Loucy (cell line): ENCODE results near the gene LRCH2.

ENCODE experiments used
- H2AFZ ChIP-seq: fragments of 200-600 bp; sonication (generic); 2 replicates; pipeline ENCODE4 v1.6.0; 2016; ENCODE audit warnings: antibody characterized with exemption, mild to moderate bottlenecking, low read length, moderate library complexity
- H3F3A ChIP-seq: fragments of 200-600 bp; 2 replicates; pipeline ENCODE4 v1.6.0; 2016; ENCODE audit warnings: antibody characterized with exemption, low read depth, mild to moderate bottlenecking
- H3K27me3 ChIP-seq: fragments of 200-600 bp; sonication (generic); 2 replicates; pipeline ENCODE4 v1.6.1; 2014; ENCODE audit warnings: low read length, mild to moderate bottlenecking; ENCODE audit not compliant: insufficient read depth, poor library complexity, severe bottlenecking
- H3K36me3 ChIP-seq: fragments of 200-600 bp; sonication (generic); 2 replicates; pipeline ENCODE4 v1.6.1; 2016; ENCODE audit warnings: low read length; ENCODE audit not compliant: insufficient read depth
- H3K4me1 ChIP-seq: fragments of 200-600 bp; sonication (generic); 2 replicates; pipeline ENCODE4 v1.5.1; 2014; ENCODE audit warnings: low read length, mild to moderate bottlenecking; ENCODE audit not compliant: insufficient read depth, poor library complexity, severe bottlenecking
- H3K4me2 ChIP-seq: fragments of 200-600 bp; sonication (generic); 2 replicates; pipeline ENCODE4 v1.6.0; 2014; ENCODE audit warnings: antibody characterized with exemption, low read length, low read depth, mild to moderate bottlenecking; ENCODE audit not compliant: poor library complexity, severe bottlenecking
- H3K4me3 ChIP-seq: fragments of 200-600 bp; sonication (generic); 2 replicates; pipeline ENCODE4 v1.5.1; 2014; ENCODE audit warnings: low read length, mild to moderate bottlenecking, mixed read lengths; ENCODE audit not compliant: poor library complexity, severe bottlenecking
- H3K79me2 ChIP-seq: fragments of 200-600 bp; sonication (generic); 2 replicates; pipeline ENCODE4 v1.6.1; 2014; ENCODE audit warnings: low read length; ENCODE audit not compliant: insufficient read depth
- H3K9ac ChIP-seq: fragments of 200-600 bp; sonication (generic); 2 replicates; pipeline ENCODE4 v1.6.0; 2014; ENCODE audit warnings: mild to moderate bottlenecking, low read depth, low read length, moderate library complexity; ENCODE audit not compliant: poor library complexity, severe bottlenecking
- H3K9me2 ChIP-seq: fragments of 200-600 bp; sonication (generic); replicated peaks from 2 replicates; pipeline ENCODE4 v1.6.1; 2016; ENCODE audit warnings: low read depth, low read length, mixed read lengths
- H3K9me3 ChIP-seq: fragments of 200-600 bp; sonication (generic); 2 replicates; pipeline ENCODE4 v1.6.1; 2014; ENCODE audit warnings: mild to moderate bottlenecking, antibody characterized with exemption, low read length, low read depth; ENCODE audit not compliant: insufficient read depth
- H4K20me1 ChIP-seq: fragments of 200-600 bp; sonication (generic); 2 replicates; pipeline ENCODE4 v1.6.0; 2014; ENCODE audit warnings: antibody characterized with exemption, low read length, mild to moderate bottlenecking; ENCODE audit not compliant: insufficient read depth, poor library complexity, severe bottlenecking
- EZH2phosphoT487 ChIP-seq: fragments of 200-600 bp; IDR thresholded peaks from 2 replicates; pipeline ENCODE4 v1.6.1; 2018; ENCODE audit warnings: antibody characterized with exemption, mild to moderate bottlenecking, moderate library complexity, borderline replicate concordance
- TF ChIP-seq, protein P1 (sequence below): fragments of 200-600 bp; sonication (generic); conservative IDR thresholded peaks from 2 replicates; pipeline ENCODE4 v1.5.1; 2014; ENCODE audit warnings: mild to moderate bottlenecking, antibody characterized with exemption, low read length

Gene LRCH2

DNA sequence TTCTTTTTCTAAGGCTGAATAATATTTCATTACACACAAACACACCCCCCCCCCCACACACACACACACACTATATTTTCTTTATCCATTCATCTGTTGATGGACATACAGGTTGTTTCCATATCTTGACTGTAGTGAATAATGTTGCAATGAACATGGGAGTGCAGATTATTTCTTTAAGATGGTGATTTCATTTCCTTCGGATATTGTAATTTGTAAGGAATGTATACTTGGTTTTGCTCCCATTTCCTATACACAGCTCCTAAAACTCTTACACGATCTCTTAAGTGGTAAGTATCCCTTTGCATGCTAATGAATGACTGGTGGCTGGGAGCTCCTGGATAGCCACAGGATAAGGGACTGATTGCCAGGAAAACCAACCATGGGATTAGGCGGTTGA lies 59.3 kb downstream of the LRCH2 start:
- no peak overlapping the region for H3K4me2 ChIP-seq
- H3K4me1 ChIP-seq = no peaks in the 10 kb centered on the region
- H3K9ac ChIP-seq = no peak overlapping the region
- H3K9me3 ChIP-seq = no peaks in the 10 kb centered on the region
- TF ChIP-seq, protein P1, sequence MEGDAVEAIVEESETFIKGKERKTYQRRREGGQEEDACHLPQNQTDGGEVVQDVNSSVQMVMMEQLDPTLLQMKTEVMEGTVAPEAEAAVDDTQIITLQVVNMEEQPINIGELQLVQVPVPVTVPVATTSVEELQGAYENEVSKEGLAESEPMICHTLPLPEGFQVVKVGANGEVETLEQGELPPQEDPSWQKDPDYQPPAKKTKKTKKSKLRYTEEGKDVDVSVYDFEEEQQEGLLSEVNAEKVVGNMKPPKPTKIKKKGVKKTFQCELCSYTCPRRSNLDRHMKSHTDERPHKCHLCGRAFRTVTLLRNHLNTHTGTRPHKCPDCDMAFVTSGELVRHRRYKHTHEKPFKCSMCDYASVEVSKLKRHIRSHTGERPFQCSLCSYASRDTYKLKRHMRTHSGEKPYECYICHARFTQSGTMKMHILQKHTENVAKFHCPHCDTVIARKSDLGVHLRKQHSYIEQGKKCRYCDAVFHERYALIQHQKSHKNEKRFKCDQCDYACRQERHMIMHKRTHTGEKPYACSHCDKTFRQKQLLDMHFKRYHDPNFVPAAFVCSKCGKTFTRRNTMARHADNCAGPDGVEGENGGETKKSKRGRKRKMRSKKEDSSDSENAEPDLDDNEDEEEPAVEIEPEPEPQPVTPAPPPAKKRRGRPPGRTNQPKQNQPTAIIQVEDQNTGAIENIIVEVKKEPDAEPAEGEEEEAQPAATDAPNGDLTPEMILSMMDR = no peak
- TF ChIP-seq EZH2phosphoT487 = no peak
- no peaks in the 10 kb centered on the region for H3K36me3 ChIP-seq
- no peaks in the 10 kb centered on the region for H3K9me2 ChIP-seq
- H4K20me1 ChIP-seq = no peaks in the 10 kb centered on the region
- H3K79me2 ChIP-seq = no peaks in the 10 kb centered on the region
- no peak overlapping the region for H2AFZ ChIP-seq
- no peaks in the 10 kb centered on the region for H3K27me3 ChIP-seq
- H3K4me3 ChIP-seq = no peak overlapping the region
- H3F3A ChIP-seq = no peaks in the 10 kb centered on the region

DNA sequence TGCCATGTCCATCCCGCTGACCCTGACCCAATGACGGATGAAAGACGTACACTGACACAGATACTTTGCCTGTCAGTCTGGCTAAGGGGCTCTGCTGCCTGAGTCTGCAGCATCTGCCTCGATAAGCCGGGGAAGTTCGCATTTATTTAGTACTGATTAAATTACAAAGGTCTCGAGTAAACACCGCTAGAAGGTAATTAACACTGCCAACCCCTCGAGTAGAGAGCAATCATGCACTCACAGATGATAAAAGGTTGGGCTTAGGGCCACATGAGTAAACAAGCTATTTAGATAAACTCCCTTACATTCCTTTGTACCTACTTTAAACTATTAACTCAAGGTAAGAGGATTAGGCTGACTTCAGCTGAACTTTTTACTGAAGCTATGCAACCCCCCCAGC lies 60.7 kb downstream of the LRCH2 start:
- TF ChIP-seq, protein P1 = no peak
- no peak for TF ChIP-seq EZH2phosphoT487
- H3K9me2 ChIP-seq = no peaks in the 10 kb centered on the region
- H3K9me3 ChIP-seq = no peaks in the 10 kb centered on the region
- no peaks in the 10 kb centered on the region for H3K36me3 ChIP-seq
- no peaks in the 10 kb centered on the region for H3F3A ChIP-seq
- H3K4me2 ChIP-seq = no peak overlapping the region
- H2AFZ ChIP-seq = no peak overlapping the region
- H3K9ac ChIP-seq = no peak overlapping the region
- no peaks in the 10 kb centered on the region for H3K27me3 ChIP-seq
- no peak overlapping the region for H3K4me3 ChIP-seq
- H3K4me1 ChIP-seq = no peaks in the 10 kb centered on the region
- no peaks in the 10 kb centered on the region for H4K20me1 ChIP-seq
- H3K79me2 ChIP-seq = no peaks in the 10 kb centered on the region

DNA sequence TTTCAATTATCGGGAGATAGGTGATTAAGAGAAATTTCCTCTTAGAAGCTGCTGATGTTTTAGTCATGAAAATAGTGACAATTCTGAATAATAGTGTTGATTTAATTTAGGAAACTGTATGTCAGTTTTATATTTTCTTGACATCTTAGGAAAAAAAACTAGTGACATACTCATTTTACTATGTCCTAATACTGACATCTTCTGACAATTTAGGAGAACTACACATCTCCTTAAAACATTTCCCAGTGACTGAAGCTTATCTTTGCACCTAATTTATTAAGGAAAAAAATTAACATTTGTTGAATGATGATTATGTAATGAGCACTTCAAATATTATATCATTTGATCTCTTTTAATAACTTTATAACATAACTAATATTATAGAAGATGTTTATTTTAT lies 86.7 kb downstream of the LRCH2 start:
- H3K4me3 ChIP-seq = no peak overlapping the region
- no peaks in the 10 kb centered on the region for H3K4me1 ChIP-seq
- H3K9me2 ChIP-seq = no peaks in the 10 kb centered on the region
- H3F3A ChIP-seq = no peaks in the 10 kb centered on the region
- no peaks in the 10 kb centered on the region for H4K20me1 ChIP-seq
- H3K9ac ChIP-seq = no peak overlapping the region
- H3K9me3 ChIP-seq = no peaks in the 10 kb centered on the region
- no peaks in the 10 kb centered on the region for H3K27me3 ChIP-seq
- H3K79me2 ChIP-seq = no peaks in the 10 kb centered on the region
- no peaks in the 10 kb centered on the region for H3K36me3 ChIP-seq
- H3K4me2 ChIP-seq = no peak overlapping the region
- H2AFZ ChIP-seq = no peak overlapping the region
- no peak for TF ChIP-seq EZH2phosphoT487
- TF ChIP-seq, protein P1 = peak; percentile 49
